Right atrium auricular region (tissue), 2 donors: ENCODE results near the gene CMKLR1. TPM values are rescaled to one million over a fixed set of nuclear protein-coding genes. Genes with fewer than 3 reads are reported as not detected.

Source experiments
- DNase-seq: peaks from one replicate; pipeline ENCODE4 v3.0.0-alpha.2; 2019; ENCODE audit warnings: low spot score
- H3K27ac ChIP-seq, 2 donors: fragments of 200-600 bp; sonication (generic); 1 replicate in 1 of 2; 2 replicates in 1 of 2; pipeline ENCODE4 v1.5.1; 2016 to 2019
- H3K27me3 ChIP-seq, 2 donors: fragments of 200-600 bp; sonication (generic); one replicate each; pipeline versions ENCODE4 v1.5.1 to v1.6.0; 2017 to 2019
- H3K36me3 ChIP-seq: fragments of 200-600 bp; sonication (generic); one replicate; pipeline ENCODE4 v1.5.1; 2016
- H3K4me1 ChIP-seq, 2 donors: fragments of 200-600 bp; sonication (generic); one replicate each; pipeline versions ENCODE4 v1.5.1 to v1.6.0; 2017 to 2019
- H3K4me3 ChIP-seq, 2 donors: fragments of 200-600 bp; sonication (generic); 1 replicate in 1 of 2; 2 replicates in 1 of 2; pipeline ENCODE4 v1.5.1; 2017 to 2019; ENCODE audit warnings: mild to moderate bottlenecking in 1 of 2, moderate library complexity in 1 of 2
- H3K9me3 ChIP-seq, 2 donors: fragments of 200-600 bp; sonication (generic); one replicate each; pipeline ENCODE4 v1.5.1; 2019
- total RNA-seq, 2 donors: library from RNA; depleted of rRNA; stranded (reverse); fragments of >200 nt; gene quantifications; one replicate each; pipeline ENCODE4 v1.1.0, GENCODE V29; 2016
- TF ChIP-seq, protein P1 (sequence below), 2 donors: fragments of 200-600 bp; sonication (generic); IDR thresholded peaks; one replicate each; pipeline ENCODE4 v1.5.1; 2019; ENCODE audit warnings: antibody characterized with exemption in 2 of 2

CMKLR1 gene
- total RNA-seq, 2 donors from 2014 or later = 6.2 to 11.0 TPM

- Histone ChIP-seq H3K9me3 (no peaks in the 10 kb centered on the region), H3K4me3 (no peak overlapping the region), H3K36me3 (no peaks in the 10 kb centered on the region), H3K27me3 (no peaks in the 10 kb centered on the region), H3K4me1 (no peaks in the 10 kb centered on the region), H3K27ac (no peak overlapping the region)
- TF ChIP-seq, protein P1, sequence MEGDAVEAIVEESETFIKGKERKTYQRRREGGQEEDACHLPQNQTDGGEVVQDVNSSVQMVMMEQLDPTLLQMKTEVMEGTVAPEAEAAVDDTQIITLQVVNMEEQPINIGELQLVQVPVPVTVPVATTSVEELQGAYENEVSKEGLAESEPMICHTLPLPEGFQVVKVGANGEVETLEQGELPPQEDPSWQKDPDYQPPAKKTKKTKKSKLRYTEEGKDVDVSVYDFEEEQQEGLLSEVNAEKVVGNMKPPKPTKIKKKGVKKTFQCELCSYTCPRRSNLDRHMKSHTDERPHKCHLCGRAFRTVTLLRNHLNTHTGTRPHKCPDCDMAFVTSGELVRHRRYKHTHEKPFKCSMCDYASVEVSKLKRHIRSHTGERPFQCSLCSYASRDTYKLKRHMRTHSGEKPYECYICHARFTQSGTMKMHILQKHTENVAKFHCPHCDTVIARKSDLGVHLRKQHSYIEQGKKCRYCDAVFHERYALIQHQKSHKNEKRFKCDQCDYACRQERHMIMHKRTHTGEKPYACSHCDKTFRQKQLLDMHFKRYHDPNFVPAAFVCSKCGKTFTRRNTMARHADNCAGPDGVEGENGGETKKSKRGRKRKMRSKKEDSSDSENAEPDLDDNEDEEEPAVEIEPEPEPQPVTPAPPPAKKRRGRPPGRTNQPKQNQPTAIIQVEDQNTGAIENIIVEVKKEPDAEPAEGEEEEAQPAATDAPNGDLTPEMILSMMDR (IDR thresholded peaks at IDR 0.05) = no peak
- no peak for DNase-seq
These were observed 18.0 kb upstream of the CMKLR1 start for GRCh38 chr12:108356835-108357806.

- no peaks in the 10 kb centered on the region for H3K4me1 ChIP-seq
- no peaks in the 10 kb centered on the region for H3K9me3 ChIP-seq
- no peak for DNase-seq
- H3K4me3 ChIP-seq = no peak overlapping the region
- TF ChIP-seq, protein P1 (IDR thresholded peaks at IDR 0.05) = no peak
- no peaks in the 10 kb centered on the region for H3K27me3 ChIP-seq
- no peaks in the 10 kb centered on the region for H3K36me3 ChIP-seq
- H3K27ac ChIP-seq = no peak overlapping the region
These were observed 16.0 kb upstream of the CMKLR1 start for GRCh38 chr12:108355069-108355468.

DNA sequence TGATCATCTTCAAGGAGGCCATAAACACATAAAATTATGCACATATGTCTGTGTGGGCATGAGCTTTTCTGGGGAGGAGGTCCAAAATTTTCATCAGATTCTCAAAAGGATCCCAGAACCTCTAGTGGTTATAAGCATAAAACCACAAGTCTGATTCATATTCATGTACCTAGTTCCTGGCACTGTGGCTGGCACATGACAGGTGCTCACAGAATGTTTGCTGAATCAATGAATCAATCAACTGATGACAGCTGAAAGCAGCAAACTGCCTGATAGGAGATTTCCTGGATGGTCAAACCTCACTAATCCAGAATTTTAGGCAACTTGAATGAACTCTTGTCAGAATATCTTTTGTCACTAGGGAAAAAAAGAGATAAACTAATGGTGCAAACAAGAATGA, 13.5 kb upstream of the CMKLR1 start:
- TF ChIP-seq, protein P1 (IDR thresholded peaks at IDR 0.05) = no peak
- H3K4me3 ChIP-seq = no peak overlapping the region
- no peaks in the 10 kb centered on the region for H3K4me1 ChIP-seq
- no peak for DNase-seq
- H3K27ac ChIP-seq = no peak overlapping the region
- H3K36me3 ChIP-seq = no peaks in the 10 kb centered on the region
- no peaks in the 10 kb centered on the region for H3K9me3 ChIP-seq
- H3K27me3 ChIP-seq = no peaks in the 10 kb centered on the region

- TF ChIP-seq, protein P1 (IDR thresholded peaks at IDR 0.05) = no peak
- H3K9me3 ChIP-seq = no peaks in the 10 kb centered on the region
- no peaks in the 10 kb centered on the region for H3K36me3 ChIP-seq
- no peaks in the 10 kb centered on the region for H3K4me1 ChIP-seq
- DNase-seq = no peak
- H3K27ac ChIP-seq = no peak overlapping the region
- H3K4me3 ChIP-seq = no peak overlapping the region
- H3K27me3 ChIP-seq = no peaks in the 10 kb centered on the region
These were observed 11.4 kb upstream of the CMKLR1 start for GRCh38 chr12:108350511-108350910.

DNA sequence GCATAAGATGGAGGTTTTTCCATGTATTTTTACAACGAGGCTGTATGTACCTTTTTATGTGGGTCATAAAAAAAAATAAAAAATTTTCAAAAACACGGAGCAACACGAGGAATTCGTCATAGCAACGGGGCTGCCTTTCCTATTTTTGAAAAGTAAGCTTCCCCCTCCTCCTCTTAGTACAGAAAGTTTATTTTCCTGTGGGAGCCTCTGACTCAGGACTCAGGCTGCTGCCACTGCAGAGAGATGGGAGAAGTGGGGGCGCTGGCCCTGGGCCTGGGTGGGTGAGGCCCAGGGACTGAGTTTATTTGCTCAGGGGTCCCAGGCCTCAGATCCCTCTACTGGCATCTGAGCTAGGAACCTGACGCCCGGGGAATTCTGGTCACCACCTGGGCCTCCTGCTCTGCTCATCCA, 10.2 kb upstream of the CMKLR1 start:
- Histone ChIP-seq H3K36me3 (no peaks in the 10 kb centered on the region), H3K4me3 (no peak overlapping the region), H3K27ac (no peak overlapping the region), H3K9me3 (no peaks in the 10 kb centered on the region), H3K27me3 (no peaks in the 10 kb centered on the region), H3K4me1 (no peaks in the 10 kb centered on the region)
- TF ChIP-seq, protein P1 (IDR thresholded peaks at IDR 0.05) = no peak
- DNase-seq = no peak
